ENCODE measurements around the gene ATG4D.

GRCh38 chr19:10557603-10558197 lies 14.0 kb downstream of the ATG4D start:
- TF ChIP-seq ATF3 (IDR thresholded peaks at IDR 0.05) (no peak), CTCF (IDR thresholded peaks at IDR 0.05; ENCODE audit: low read depth, low read length, missing input control) (no peak), GABPA (IDR thresholded peaks at IDR 0.05 in 1 of 2, conservative IDR thresholded peaks at IDR 0.05 in 1 of 2) (no peak), TAF1 (conservative IDR thresholded peaks at IDR 0.05) (no peak)
